Large intestine (tissue), 3 donors: Measurements from ENCODE around the gene CCM2. TPM values are rescaled to one million over a fixed set of nuclear protein-coding genes. Genes with fewer than 3 reads are reported as not detected.

Experiments
- DNase-seq, 2 donors: peaks; one replicate each; pipeline versions ENCODE4 v3.0.0 to v3.0.0-alpha.2; 2013
- H3K27ac ChIP-seq: one replicate; pipeline ENCODE4 v1.5.1; 2013; ENCODE audit warnings: low read length
- H3K27me3 ChIP-seq: 2 replicates; pipeline ENCODE4 v1.6.1; 2013; ENCODE audit warnings: low read length; ENCODE audit not compliant: control insufficient read depth, insufficient read depth
- H3K36me3 ChIP-seq: 2 replicates; pipeline ENCODE4 v1.6.1; 2013; ENCODE audit warnings: low read length; ENCODE audit not compliant: control insufficient read depth, insufficient read depth
- H3K4me1 ChIP-seq: one replicate; pipeline ENCODE4 v1.6.1; 2013; ENCODE audit warnings: low read length; ENCODE audit not compliant: control insufficient read depth, insufficient read depth
- H3K4me3 ChIP-seq: one replicate; pipeline ENCODE4 v1.5.1; 2013; ENCODE audit warnings: low read length
- H3K9me3 ChIP-seq: one replicate; pipeline ENCODE4 v1.6.1; 2013; ENCODE audit warnings: mild to moderate bottlenecking, low read depth, low read length, moderate library complexity; ENCODE audit not compliant: control insufficient read depth
- whole genome bisulfite sequencing: methylation state at CpG from one replicate; pipeline ENCODE4 v1.1.5; 2013; ENCODE audit warnings: low lambda C conversion rate; ENCODE audit not compliant: insufficient coverage; 5-methylcytosine and 5-hydroxymethylcytosine counted together
- polyA plus RNA-seq: library from polyadenylated mRNA; unstranded; fragments of 120-200 nt; gene quantifications from one replicate; pipeline ENCODE4 v1.2.1, GENCODE V29; 2013

The CCM2 gene
- polyA plus RNA-seq, 1 donor = 19.5 TPM

- no CpG with 5 or more reads among the region's 1 CpG for WGBS
- peaks cover 4% of the 10 kb centered on the region for H3K4me1 ChIP-seq
- H3K27ac ChIP-seq = no peak overlapping the region
- H3K4me3 ChIP-seq = no peak overlapping the region
- H3K36me3 ChIP-seq = peaks cover 46% of the 10 kb centered on the region
- DNase-seq = no peak
- H3K9me3 ChIP-seq = no peaks in the 10 kb centered on the region
- no peaks in the 10 kb centered on the region for H3K27me3 ChIP-seq
These were observed 17.0 kb upstream of the CCM2 start for GRCh38 chr7:44982970-44983369.

GRCh38 chr7:44983742-44984477, 16.1 kb upstream of the CCM2 start:
- DNase-seq = no peak
- Histone ChIP-seq H3K4me1 (peaks cover 4% of the 10 kb centered on the region), H3K27me3 (no peaks in the 10 kb centered on the region), H3K9me3 (no peaks in the 10 kb centered on the region), H3K4me3 (peak overlapping the region; percentile 80), H3K27ac (no peak overlapping the region), H3K36me3 (peaks cover 44% of the 10 kb centered on the region)
- WGBS = no CpG with 5 or more reads among the region's 6 CpGs

- H3K27ac ChIP-seq = no peak overlapping the region
- H3K9me3 ChIP-seq = no peaks in the 10 kb centered on the region
- no peak for DNase-seq
- peaks cover 44% of the 10 kb centered on the region for H3K36me3 ChIP-seq
- no CpG with 5 or more reads among the region's 3 CpGs for whole genome bisulfite sequencing
- H3K27me3 ChIP-seq = no peaks in the 10 kb centered on the region
- peak overlapping the region; percentile 80 for H3K4me3 ChIP-seq
- H3K4me1 ChIP-seq = peaks cover 4% of the 10 kb centered on the region
These were observed 15.6 kb upstream of the CCM2 start for GRCh38 chr7:44984478-44984758.

GRCh38 chr7:44985033-44985695, 14.8 kb upstream of the CCM2 start:
- Histone ChIP-seq H3K4me3 (peak overlapping the region; percentile 80), H3K27ac (peak overlapping the region; percentile 99)
- no CpG with 5 or more reads among the region's 6 CpGs for WGBS

GRCh38 chr7:44985900-44986217, 14.1 kb upstream of the CCM2 start:
- no CpG with 5 or more reads among the region's 8 CpGs for WGBS
- DNase-seq = no peak
- H3K36me3 ChIP-seq = peaks cover 40% of the 10 kb centered on the region

More at GRCh38 chr7:44985033-44985695, 14.8 kb upstream of the CCM2 start:
- Histone ChIP-seq H3K4me1 (peaks cover 4% of the 10 kb centered on the region), H3K27me3 (no peaks in the 10 kb centered on the region), H3K9me3 (no peaks in the 10 kb centered on the region), H3K36me3 (peaks cover 44% of the 10 kb centered on the region)
- DNase-seq = peak in 1 of 2 donors; percentile 33

GRCh38 chr7:44986218-44987053, 13.6 kb upstream of the CCM2 start:
- DNase-seq = peak; percentile 97
- Histone ChIP-seq H3K4me1 (peaks cover 4% of the 10 kb centered on the region), H3K27ac (peak overlapping the region; percentile 99), H3K9me3 (no peaks in the 10 kb centered on the region), H3K36me3 (peaks cover 35% of the 10 kb centered on the region), H3K4me3 (peak overlapping the region; percentile 80), H3K27me3 (no peaks in the 10 kb centered on the region)
- WGBS = no CpG with 5 or more reads among the region's 68 CpGs

More at GRCh38 chr7:44985900-44986217, 14.1 kb upstream of the CCM2 start:
- Histone ChIP-seq H3K9me3 (no peaks in the 10 kb centered on the region), H3K4me3 (peak overlapping the region; percentile 80), H3K27ac (peak overlapping the region; percentile 99), H3K27me3 (no peaks in the 10 kb centered on the region), H3K4me1 (peaks cover 4% of the 10 kb centered on the region)

GRCh38 chr7:44987457-44987856, 12.5 kb upstream of the CCM2 start:
- peak overlapping the region; percentile 99 for H3K27ac ChIP-seq
- no peak overlapping the region for H3K4me3 ChIP-seq
- WGBS = no CpG with 5 or more reads among the region's 7 CpGs

GRCh38 chr7:44987996-44988395, 12.0 kb upstream of the CCM2 start:
- Histone ChIP-seq H3K4me1 (peaks cover 4% of the 10 kb centered on the region), H3K27ac (peak overlapping the region; percentile 99), H3K4me3 (no peak overlapping the region), H3K9me3 (no peaks in the 10 kb centered on the region), H3K36me3 (peaks cover 25% of the 10 kb centered on the region), H3K27me3 (no peaks in the 10 kb centered on the region)
- 100% methylated on average over 1 of the region's 10 CpGs for WGBS
- DNase-seq = no peak

More at GRCh38 chr7:44987457-44987856, 12.5 kb upstream of the CCM2 start:
- H3K4me1 ChIP-seq = peaks cover 4% of the 10 kb centered on the region
- H3K9me3 ChIP-seq = no peaks in the 10 kb centered on the region
- H3K36me3 ChIP-seq = peaks cover 30% of the 10 kb centered on the region
- H3K27me3 ChIP-seq = no peaks in the 10 kb centered on the region
- DNase-seq = peak; percentile 70 to 84

GRCh38 chr7:44988701-44989100, 11.3 kb upstream of the CCM2 start:
- Histone ChIP-seq H3K9me3 (no peaks in the 10 kb centered on the region), H3K36me3 (peaks cover 18% of the 10 kb centered on the region), H3K4me3 (no peak overlapping the region), H3K27ac (no peak overlapping the region), H3K27me3 (no peaks in the 10 kb centered on the region), H3K4me1 (peaks cover 4% of the 10 kb centered on the region)
- no peak for DNase-seq
- no CpG with 5 or more reads among the region's 4 CpGs for WGBS

GRCh38 chr7:44989132-44989531, 10.9 kb upstream of the CCM2 start:
- Histone ChIP-seq H3K9me3 (no peaks in the 10 kb centered on the region), H3K4me1 (peaks cover 4% of the 10 kb centered on the region), H3K4me3 (no peak overlapping the region), H3K27ac (no peak overlapping the region), H3K27me3 (no peaks in the 10 kb centered on the region), H3K36me3 (peaks cover 13% of the 10 kb centered on the region)
- DNase-seq = no peak
- WGBS = no CpG with 5 or more reads among the region's 3 CpGs
